ENCODE data around the gene NSUN4. TPM values are rescaled to one million over a fixed set of nuclear protein-coding genes. Genes with fewer than 3 reads are reported as not detected.
A peak's percentile ranks its signal among the peaks of the same experiment; 100 is the strongest.

Gene NSUN4
- total and polyA plus RNA-seq, 2 donors (not counting 1 experiment from before 2014, with no cell fraction given) = 21.3 to 33.7 TPM

DNA sequence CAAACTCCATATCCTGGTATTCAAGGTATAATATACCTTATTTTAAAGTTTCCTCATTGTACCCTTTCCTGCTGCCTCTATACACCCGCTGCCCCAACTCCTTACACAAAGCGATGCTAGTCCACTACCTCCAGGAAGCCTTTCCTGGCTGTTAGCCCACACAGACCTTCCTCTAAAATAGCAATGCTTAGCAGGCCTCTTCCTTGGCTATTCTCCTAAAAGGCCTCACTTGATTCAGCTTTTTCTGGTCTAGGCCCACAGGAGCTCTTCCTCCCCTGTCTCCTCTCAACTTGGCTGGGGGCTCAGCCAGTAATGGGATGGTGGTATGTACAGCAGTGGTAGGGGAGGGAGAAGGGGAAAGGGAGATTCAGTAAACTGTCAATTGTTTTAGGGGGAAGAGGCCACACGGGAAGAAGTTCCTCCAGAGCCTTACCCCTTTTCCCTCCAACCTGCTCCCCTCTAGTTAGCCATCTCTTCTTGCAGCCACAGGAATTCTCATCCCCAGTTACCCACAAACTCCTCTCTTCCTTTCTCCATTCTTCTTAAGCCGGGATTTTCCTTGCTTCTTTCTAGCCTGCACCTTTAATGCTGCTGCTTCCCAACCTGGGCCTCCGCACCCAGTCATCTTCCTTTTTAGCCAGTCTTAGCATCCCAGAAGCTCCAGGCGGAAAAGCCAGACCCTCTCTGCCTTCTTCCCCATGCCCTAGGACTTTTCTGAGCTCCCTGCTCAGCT is 39.8 kb upstream of the NSUN4 start:
- no peak overlapping the region for H2AFZ ChIP-seq (ENCODE audit: insufficient read depth, low read depth, low read length, poor library complexity, severe bottlenecking)
- ChIA-PET POLR2A (no interaction called here), CTCF (interaction anchor here (0.9 to 2.4 kb wide), 3 partner anchors 32 to 47 kb away, joined by 4 to 10 read pairs (median 6); no protein-coding TSS in a partner anchor)
- TF ChIP-seq CTCF (IDR thresholded peaks at IDR 0.05) = no peak
- TF ChIP-seq EZH2 (IDR thresholded peaks at IDR 0.05; ENCODE audit: borderline replicate concordance, insufficient read depth, low read depth, low read length, poor library complexity, severe bottlenecking) = no peak
- DNase-seq (no peak), ATAC-seq (ENCODE audit: low read depth) (no peak)
- Mint-ChIP-seq H3K4me1 (peaks cover 34% of the 10 kb centered on the region), H3K27ac (peak overlapping the region; percentile 99), H3K4me3 (peak overlapping the region; percentile 100), H3K9me3 (ENCODE audit: insufficient read depth) (no peaks in the 10 kb centered on the region), H3K27me3 (no peaks in the 10 kb centered on the region)
- peak overlapping the region; percentile 97 for H3K4me2 ChIP-seq (replicated peaks; ENCODE audit: low read depth, low read length, poor library complexity, severe bottlenecking)
- H3K9ac ChIP-seq (ENCODE audit: low read length) = peak overlapping the region; percentile 95
- H3K4me1 ChIP-seq (ENCODE audit: control insufficient read depth in 2 of 2, insufficient read depth in 2 of 2, low read length in 2 of 2) = peaks cover 19 to 29% of the 10 kb centered on the region in 2 donors
- no peaks in the 10 kb centered on the region for H3K27me3 ChIP-seq (replicated peaks in 1 of 4; ENCODE audit: control extremely low read depth in 1 of 4, control insufficient read depth in 3 of 4, insufficient read depth in 4 of 4, low read length in 3 of 4)
- peak overlapping the region in 1 of 2 donors; percentile 92 for H3K27ac ChIP-seq (ENCODE audit: low read length in 2 of 2)
- peaks cover 70% of the 10 kb centered on the region for H3K79me2 ChIP-seq (ENCODE audit: control insufficient read depth, insufficient read depth, low read length)
- WGBS (ENCODE audit: insufficient coverage) = 81% methylated on average over 4 of the region's 6 CpGs
- H3K36me3 ChIP-seq (replicated peaks in 1 of 2; ENCODE audit: control extremely low read depth in 1 of 2, control insufficient read depth in 1 of 2, extremely low read depth in 1 of 2, insufficient read depth in 2 of 2, low read length in 1 of 2) = peaks cover 0 to 20% of the 10 kb centered on the region in 2 experiments
- H3K4me3 ChIP-seq (ENCODE audit: control extremely low read depth in 1 of 5, extremely low read depth in 1 of 5, insufficient read depth in 1 of 5, low read depth in 2 of 5, low read length in 4 of 5) = peak overlapping the region in 3 of 5 experiments; percentile 67 to 82 (median 79)
- intact Hi-C loops (cut with micrococcal nuclease) = loop anchor here (5.0 kb wide), 3 partner anchors 169 to 416 kb away; partner anchors contain the start of genes EFCAB14, MKNK1 and PIK3R3
- H3K9me3 ChIP-seq (ENCODE audit: control extremely low read depth in 1 of 3, control insufficient read depth in 2 of 3, insufficient read depth in 1 of 3, low read length in 2 of 3) = no peaks in the 10 kb centered on the region
- peaks cover 30% of the 10 kb centered on the region for H4K20me1 ChIP-seq (ENCODE audit: control insufficient read depth, insufficient read depth, low read length, poor library complexity, severe bottlenecking)

GRCh38 chr1:46301406-46301807 is 39.2 kb upstream of the NSUN4 start:
- DNase-seq (no peak), ATAC-seq (ENCODE audit: low read depth) (no peak)
- Mint-ChIP-seq H3K4me1 (peaks cover 37% of the 10 kb centered on the region), H3K9me3 (ENCODE audit: insufficient read depth) (no peaks in the 10 kb centered on the region), H3K4me3 (peak overlapping the region; percentile 100), H3K27ac (peak overlapping the region; percentile 99), H3K27me3 (no peaks in the 10 kb centered on the region)
- Histone ChIP-seq H3K9ac (ENCODE audit: low read length) (peak overlapping the region; percentile 95), H3K79me2 (ENCODE audit: control insufficient read depth, insufficient read depth, low read length) (peaks cover 75% of the 10 kb centered on the region), H3K27me3 (replicated peaks in 1 of 4; ENCODE audit: control extremely low read depth in 1 of 4, control insufficient read depth in 3 of 4, insufficient read depth in 4 of 4, low read length in 3 of 4) (no peaks in the 10 kb centered on the region), H3K27ac (ENCODE audit: low read length in 2 of 2) (peak overlapping the region; percentile 77 to 92), H3K9me3 (ENCODE audit: control extremely low read depth in 1 of 3, control insufficient read depth in 2 of 3, insufficient read depth in 1 of 3, low read length in 2 of 3) (no peaks in the 10 kb centered on the region), H3K4me2 (replicated peaks; ENCODE audit: low read depth, low read length, poor library complexity, severe bottlenecking) (peak overlapping the region; percentile 97), H3K4me3 (ENCODE audit: control extremely low read depth in 1 of 5, extremely low read depth in 1 of 5, insufficient read depth in 1 of 5, low read depth in 2 of 5, low read length in 4 of 5) (peak overlapping the region in 4 of 5 experiments; percentile 67 to 98 (median 80)), H3K36me3 (replicated peaks in 1 of 2; ENCODE audit: control extremely low read depth in 1 of 2, control insufficient read depth in 1 of 2, extremely low read depth in 1 of 2, insufficient read depth in 2 of 2, low read length in 1 of 2) (peaks cover 0 to 17% of the 10 kb centered on the region in 2 experiments), H3K4me1 (ENCODE audit: control insufficient read depth in 2 of 2, insufficient read depth in 2 of 2, low read length in 2 of 2) (peaks cover 19 to 29% of the 10 kb centered on the region in 2 donors), H2AFZ (ENCODE audit: insufficient read depth, low read depth, low read length, poor library complexity, severe bottlenecking) (peak overlapping the region; percentile 92), H4K20me1 (ENCODE audit: control insufficient read depth, insufficient read depth, low read length, poor library complexity, severe bottlenecking) (peaks cover 32% of the 10 kb centered on the region)
- CTCF ChIA-PET = interaction anchor here (0.9 to 2.4 kb wide), 3 partner anchors 32 to 46 kb away, joined by 4 to 10 read pairs (median 6); no protein-coding TSS in a partner anchor
- WGBS (ENCODE audit: insufficient coverage) = 24% methylated on average over 17 of the region's 17 CpGs
- POLR2A ChIA-PET = no interaction called here
- intact Hi-C loops (cut with micrococcal nuclease) = loop anchor here (5.0 kb wide), 3 partner anchors 169 to 416 kb away; partner anchors contain the start of genes EFCAB14, MKNK1 and PIK3R3
- TF ChIP-seq CTCF (IDR thresholded peaks at IDR 0.05) = no peak
- TF ChIP-seq EZH2 (IDR thresholded peaks at IDR 0.05; ENCODE audit: borderline replicate concordance, insufficient read depth, low read depth, low read length, poor library complexity, severe bottlenecking) = no peak

All from B cell (primary cell).